ENCODE results near the gene HNRNPH2. TPM values are rescaled to one million over a fixed set of nuclear protein-coding genes. Genes with fewer than 3 reads are reported as not detected.

HNRNPH2 gene
- total RNA-seq, 4 donors from 2014 or later, result 36.4 to 60.0 (median 44.4) TPM

- DNase-seq (ENCODE audit: extremely low spot score), result no peak
- H3K36me3 ChIP-seq, result peaks cover 0 to 10% (median 4%) of the 10 kb centered on the region in 4 donors
- intact Hi-C loops (cut with DNase I), result no loop called here
- TF ChIP-seq EP300 (IDR thresholded peaks at IDR 0.05) (no peak), POLR2AphosphoS5 (IDR thresholded peaks at IDR 0.05) (no peak), CTCF (IDR thresholded peaks at IDR 0.05) (no peak), POLR2A (IDR thresholded peaks at IDR 0.05; ENCODE audit: low read depth) (no peak)
- 58% methylated on average over 1 of the region's 1 CpG for WGBS
- no peaks in the 10 kb centered on the region for H3K9me3 ChIP-seq
- no peak overlapping the region for H3K4me3 ChIP-seq
- no peak overlapping the region for H3K27ac ChIP-seq (replicated peaks in 1 of 4)
- H3K27me3 ChIP-seq, result no peaks in the 10 kb centered on the region
- H3K4me1 ChIP-seq, result no peaks in the 10 kb centered on the region
Measured at GRCh38 chrX:101460669-101461068, 52.6 kb downstream of the HNRNPH2 start.

DNA sequence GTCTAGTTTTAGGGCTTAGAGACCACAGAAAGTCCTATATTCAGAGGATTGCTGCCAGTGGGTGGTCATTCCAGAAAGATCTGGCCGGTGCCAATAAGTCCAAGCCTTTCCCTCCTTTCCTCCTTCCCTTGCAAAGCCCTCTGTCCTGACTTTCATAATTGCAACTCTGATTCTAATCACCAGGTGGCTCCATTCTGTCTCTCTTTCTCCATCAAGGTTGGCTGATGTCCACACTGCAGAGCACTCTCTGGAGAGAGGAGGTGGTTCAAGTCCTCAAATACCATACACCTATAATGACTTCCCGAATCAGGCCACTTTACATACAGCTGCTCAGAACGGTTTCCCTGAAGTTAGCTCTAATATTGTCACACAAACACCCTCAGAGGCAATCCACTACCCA, 54.9 kb downstream of the HNRNPH2 start:
- H3K4me3 ChIP-seq, result no peak overlapping the region
- peaks cover 0 to 5% (median 2%) of the 10 kb centered on the region in 4 donors for H3K36me3 ChIP-seq
- intact Hi-C loops (cut with DNase I), result no loop called here
- TF ChIP-seq CTCF (IDR thresholded peaks at IDR 0.05), result peak in 2 of 3 experiments; percentile 14 to 19
- no peak for TF ChIP-seq POLR2A (IDR thresholded peaks at IDR 0.05; ENCODE audit: low read depth)
- no peaks in the 10 kb centered on the region for H3K27me3 ChIP-seq
- WGBS, result 46% methylated on average over 3 of the region's 3 CpGs
- no peaks in the 10 kb centered on the region for H3K4me1 ChIP-seq
- H3K27ac ChIP-seq (replicated peaks in 1 of 4), result no peak overlapping the region
- no peak for DNase-seq (ENCODE audit: extremely low spot score)
- no peaks in the 10 kb centered on the region for H3K9me3 ChIP-seq

Other genes with a start within 250 kb of the HNRNPH2 start
- gene DRP2, start 188.4 kb upstream of the HNRNPH2 start, total RNA-seq, result under 1 TPM; 0.42 to 0.97 (median 0.65) TPM
- gene TAF7L, start 116.9 kb upstream of the HNRNPH2 start, total RNA-seq, result under 1 TPM in 1 of 4 donors, not detected in 3; 0.13 TPM
- gene TIMM8A, start 59.5 kb upstream of the HNRNPH2 start, total RNA-seq, result 1 to 10 TPM; 3.0 to 4.8 (median 3.7) TPM
- gene BTK, start 22.0 kb upstream of the HNRNPH2 start, total RNA-seq, result 1 to 10 TPM; 2.5 to 5.3 (median 4.0) TPM
- 100 to 1,000 TPM; 280 to 704 (median 376) TPM for gene RPL36A, start 17.2 kb upstream of the HNRNPH2 start, total RNA-seq
- 10 to 100 TPM in 3 of 4 donors, 1 to 10 TPM in 1; 8.7 to 17.7 (median 15.9) TPM for gene GLA, start 297 bp upstream of the HNRNPH2 start, total RNA-seq
- 10 to 100 TPM in 2 of 4 donors, 1 to 10 TPM in 2; 4.2 to 12.3 (median 8.4) TPM for gene ARMCX4, start 77.2 kb downstream of the HNRNPH2 start, total RNA-seq
- 10 to 100 TPM; 25.7 to 37.9 (median 33.7) TPM for gene ARMCX1, start 142.3 kb downstream of the HNRNPH2 start, total RNA-seq
- gene ARMCX6, start 209.8 kb downstream of the HNRNPH2 start, total RNA-seq, result 10 to 100 TPM in 3 of 4 donors, 1 to 10 TPM in 1; 6.6 to 17.2 (median 14.4) TPM
- 10 to 100 TPM; 38.2 to 52.5 (median 49.9) TPM for gene ARMCX3, start 214.9 kb downstream of the HNRNPH2 start, total RNA-seq

Data from esophagus muscularis mucosa (tissue), 4 donors.